T-helper 2 cell treated with Interferon-gamma antibody and Interleukin-4, amounts not matched to agents 5 μg/mL and 100 μg/mL, for 36 hours (primary cell): ENCODE data around the gene AP2A2.

ENCODE experiments used
- DNase-seq: peaks from one replicate; pipeline ENCODE4 v3.0.0; 2021; ENCODE audit warnings: low spot score
- H3K27ac Mint-ChIP-seq: one replicate; pipeline ENCODE4 v1.8.0; 2021; ENCODE audit warnings: mild to moderate bottlenecking, mixed read lengths
- H3K27me3 Mint-ChIP-seq: one replicate; pipeline ENCODE4 v1.8.0; 2021; ENCODE audit warnings: low read depth, mixed read lengths
- H3K36me3 Mint-ChIP-seq: one replicate; pipeline ENCODE4 v1.8.0; 2021; ENCODE audit warnings: low read depth, mixed read lengths
- H3K4me1 Mint-ChIP-seq: one replicate; pipeline ENCODE4 v1.8.0; 2021; ENCODE audit warnings: low read depth, mixed read lengths
- H3K4me3 Mint-ChIP-seq: one replicate; pipeline ENCODE4 v1.8.0; 2022; ENCODE audit warnings: mild to moderate bottlenecking, moderate library complexity, mixed read lengths
- H3K9me3 Mint-ChIP-seq: one replicate; pipeline ENCODE4 v1.8.0; 2021; ENCODE audit warnings: mixed read lengths

AP2A2 gene

GRCh38 chr11:942823-943222 is 17.2 kb downstream of the AP2A2 start:
- no peaks in the 10 kb centered on the region for H3K27me3 Mint-ChIP-seq
- peaks cover 12% of the 10 kb centered on the region for H3K4me1 Mint-ChIP-seq
- no peak for DNase-seq
- peaks cover 1% of the 10 kb centered on the region for H3K9me3 Mint-ChIP-seq
- H3K4me3 Mint-ChIP-seq, result no peak overlapping the region
- H3K27ac Mint-ChIP-seq, result no peak overlapping the region
- peaks cover 16% of the 10 kb centered on the region for H3K36me3 Mint-ChIP-seq

- H3K27ac Mint-ChIP-seq, result no peak overlapping the region
- DNase-seq, result no peak
These were observed 19.2 kb downstream of the AP2A2 start for GRCh38 chr11:944711-945470.

GRCh38 chr11:945986-946385 is 20.3 kb downstream of the AP2A2 start:
- peaks cover 5% of the 10 kb centered on the region for H3K9me3 Mint-ChIP-seq
- no peak overlapping the region for H3K4me3 Mint-ChIP-seq
- H3K27ac Mint-ChIP-seq, result no peak overlapping the region
- no peak for DNase-seq
- peaks cover 3% of the 10 kb centered on the region for H3K4me1 Mint-ChIP-seq
- H3K36me3 Mint-ChIP-seq, result peaks cover 22% of the 10 kb centered on the region
- H3K27me3 Mint-ChIP-seq, result no peaks in the 10 kb centered on the region

More at GRCh38 chr11:944711-945470, 19.2 kb downstream of the AP2A2 start:
- Mint-ChIP-seq H3K36me3 (peaks cover 22% of the 10 kb centered on the region), H3K4me1 (peaks cover 9% of the 10 kb centered on the region), H3K9me3 (peaks cover 5% of the 10 kb centered on the region), H3K4me3 (no peak overlapping the region), H3K27me3 (no peaks in the 10 kb centered on the region)

GRCh38 chr11:947744-948143 is 22.1 kb downstream of the AP2A2 start:
- Mint-ChIP-seq H3K9me3 (peaks cover 5% of the 10 kb centered on the region), H3K27me3 (no peaks in the 10 kb centered on the region), H3K27ac (no peak overlapping the region), H3K4me3 (no peak overlapping the region), H3K4me1 (no peaks in the 10 kb centered on the region), H3K36me3 (peaks cover 22% of the 10 kb centered on the region)
- DNase-seq, result no peak

- Mint-ChIP-seq H3K36me3 (peaks cover 7% of the 10 kb centered on the region), H3K4me3 (no peak overlapping the region), H3K27ac (no peak overlapping the region), H3K4me1 (peaks cover 3% of the 10 kb centered on the region), H3K27me3 (no peaks in the 10 kb centered on the region), H3K9me3 (peaks cover 5% of the 10 kb centered on the region)
- no peak for DNase-seq
These were observed 25.8 kb downstream of the AP2A2 start for GRCh38 chr11:951507-951906.

- Mint-ChIP-seq H3K36me3 (peaks cover 7% of the 10 kb centered on the region), H3K9me3 (peaks cover 5% of the 10 kb centered on the region), H3K27ac (no peak overlapping the region), H3K27me3 (no peaks in the 10 kb centered on the region), H3K4me1 (peaks cover 3% of the 10 kb centered on the region), H3K4me3 (no peak overlapping the region)
- no peak for DNase-seq
These were observed 27.0 kb downstream of the AP2A2 start for GRCh38 chr11:952406-953385.

- no peak for DNase-seq
- Mint-ChIP-seq H3K9me3 (no peaks in the 10 kb centered on the region), H3K36me3 (peaks cover 4% of the 10 kb centered on the region), H3K4me3 (no peak overlapping the region), H3K27ac (no peak overlapping the region), H3K27me3 (no peaks in the 10 kb centered on the region), H3K4me1 (peaks cover 3% of the 10 kb centered on the region)
These were observed 27.8 kb downstream of the AP2A2 start for GRCh38 chr11:953512-953911.

GRCh38 chr11:954392-955153 is 28.9 kb downstream of the AP2A2 start:
- H3K9me3 Mint-ChIP-seq, result no peaks in the 10 kb centered on the region
- H3K27ac Mint-ChIP-seq, result no peak overlapping the region
- DNase-seq, result no peak
- H3K36me3 Mint-ChIP-seq, result peaks cover 4% of the 10 kb centered on the region
- no peaks in the 10 kb centered on the region for H3K27me3 Mint-ChIP-seq
- peaks cover 3% of the 10 kb centered on the region for H3K4me1 Mint-ChIP-seq
- H3K4me3 Mint-ChIP-seq, result no peak overlapping the region

GRCh38 chr11:955154-956063 is 29.7 kb downstream of the AP2A2 start:
- Mint-ChIP-seq H3K27me3 (no peaks in the 10 kb centered on the region), H3K27ac (no peak overlapping the region), H3K4me1 (peaks cover 3% of the 10 kb centered on the region), H3K9me3 (no peaks in the 10 kb centered on the region), H3K36me3 (peaks cover 4% of the 10 kb centered on the region), H3K4me3 (no peak overlapping the region)
- no peak for DNase-seq

- no peak overlapping the region for H3K4me3 Mint-ChIP-seq
- no peak for DNase-seq
- peaks cover 3% of the 10 kb centered on the region for H3K4me1 Mint-ChIP-seq
- H3K36me3 Mint-ChIP-seq, result peaks cover 13% of the 10 kb centered on the region
- H3K27ac Mint-ChIP-seq, result no peak overlapping the region
- no peaks in the 10 kb centered on the region for H3K9me3 Mint-ChIP-seq
- H3K27me3 Mint-ChIP-seq, result no peaks in the 10 kb centered on the region
These were observed 31.7 kb downstream of the AP2A2 start for GRCh38 chr11:957212-957920.

- Mint-ChIP-seq H3K9me3 (no peaks in the 10 kb centered on the region), H3K36me3 (peaks cover 16% of the 10 kb centered on the region), H3K27ac (no peak overlapping the region), H3K4me3 (no peak overlapping the region), H3K27me3 (no peaks in the 10 kb centered on the region), H3K4me1 (peaks cover 3% of the 10 kb centered on the region)
- no peak for DNase-seq
These were observed 32.4 kb downstream of the AP2A2 start for GRCh38 chr11:958101-958500.

GRCh38 chr11:959027-959426 is 33.4 kb downstream of the AP2A2 start:
- Mint-ChIP-seq H3K27ac (no peak overlapping the region), H3K4me3 (no peak overlapping the region), H3K36me3 (peaks cover 23% of the 10 kb centered on the region), H3K4me1 (peaks cover 3% of the 10 kb centered on the region), H3K9me3 (no peaks in the 10 kb centered on the region), H3K27me3 (no peaks in the 10 kb centered on the region)
- DNase-seq, result no peak
